SK-N-SH (cell line): ENCODE data around the gene IPCEF1. TPM values are rescaled to one million over a fixed set of nuclear protein-coding genes. Genes with fewer than 3 reads are reported as not detected.
"Not testable (repeated sequence)": the region's sequence is repeated elsewhere in the genome, so short reads cannot be mapped to it uniquely, and the experiment has no call there.

Experiments used
- CTCF ChIA-PET: fragments of 300-600, 350-600 bp; formaldehyde crosslinking; extraction: SDS; loops from one replicate; lab custom pipeline; 2021; lab: Yijun Ruan, JAX
- POLR2A ChIA-PET: fragments of 350-600 bp; sonication (Branson Sonifier 250); formaldehyde crosslinking; extraction: SDS; loops from one replicate; lab custom pipeline; 2020; ENCODE audit warnings: antibody characterized with exemption, inconsistent platforms; lab: Yijun Ruan, JAX
- DNase-seq: peaks from one replicate; pipeline ENCODE4 v3.0.0; 2012
- H2AFZ ChIP-seq: fragments of 200-600 bp; sonication (generic); 2 replicates; pipeline ENCODE4 v1.8.1; 2016; ENCODE audit warnings: antibody characterized with exemption, mild to moderate bottlenecking, low read depth
- H3F3A ChIP-seq: fragments of 200-600 bp; sonication (generic); replicated peaks from 2 replicates; pipeline ENCODE3; 2016; ENCODE audit warnings: antibody characterized with exemption, mild to moderate bottlenecking; ENCODE audit not compliant: insufficient read depth
- H3K27ac ChIP-seq, 2 experiments: fragments of 200-500 bp in 1 of 2; fragments of 200-600 bp in 1 of 2; sonication (Bioruptor generic) in 1 of 2; sonication (generic), shearing (Covaris generic) in 1 of 2; 2 replicates each; pipeline versions ENCODE4 v1.5.1 to v1.6.1; 2014 to 2016; ENCODE audit warnings: low read depth in 2 of 2, inconsistent platforms in 1 of 2, low read length in 1 of 2, mild to moderate bottlenecking in 1 of 2, mixed read lengths in 1 of 2
- H3K27me3 ChIP-seq: fragments of 200-600 bp; sonication (generic), shearing (Covaris generic); 2 replicates; pipeline ENCODE4 v1.6.1; 2016; ENCODE audit warnings: mixed run types; ENCODE audit not compliant: insufficient read depth
- H3K36me3 ChIP-seq, 2 experiments: fragments of 200-500 bp in 1 of 2; fragments of 200-600 bp in 1 of 2; sonication (Bioruptor generic) in 1 of 2; sonication (generic) in 1 of 2; replicated peaks in 1 of 2; 2 replicates each; pipeline versions ENCODE3 to v1.5.1; 2014 to 2016; ENCODE audit warnings: low read length in 1 of 2, mild to moderate bottlenecking in 1 of 2; ENCODE audit not compliant: insufficient read depth in 2 of 2, control insufficient read depth in 1 of 2
- H3K4me1 ChIP-seq, 2 experiments: fragments of 200-500 bp in 1 of 2; fragments of 200-600 bp in 1 of 2; sonication (Bioruptor generic) in 1 of 2; sonication (generic), shearing (Covaris generic) in 1 of 2; 2 replicates each; pipeline versions ENCODE4 v1.5.1 to v1.6.1; 2014 to 2016; ENCODE audit warnings: low read depth in 1 of 2, low read length in 1 of 2, mixed run types in 1 of 2; ENCODE audit not compliant: insufficient read depth in 2 of 2, control insufficient read depth in 1 of 2
- H3K4me2 ChIP-seq: fragments of 200-600 bp; sonication (generic), shearing (Covaris generic); 2 replicates; pipeline ENCODE4 v1.6.1; 2017; ENCODE audit warnings: mixed run types
- H3K4me3 ChIP-seq, 2 experiments: fragments of 200-500 bp in 1 of 2; fragments of 200-600 bp in 1 of 2; sonication (Bioruptor generic) in 1 of 2; sonication (generic), shearing (Covaris generic) in 1 of 2; 2 replicates each; pipeline versions ENCODE4 v1.5.1 to v1.8.1; 2014 to 2016; ENCODE audit warnings: low read depth in 2 of 2, inconsistent platforms in 1 of 2, low read length in 1 of 2, mild to moderate bottlenecking in 1 of 2, mixed read lengths in 1 of 2, moderate library complexity in 1 of 2
- H3K79me2 ChIP-seq: fragments of 200-600 bp; sonication (generic); 2 replicates; pipeline ENCODE4 v1.8.1; 2017; ENCODE audit warnings: mild to moderate bottlenecking; ENCODE audit not compliant: insufficient read depth
- H3K9ac ChIP-seq: fragments of 200-600 bp; sonication (generic); 2 replicates; pipeline ENCODE4 v1.6.1; 2017; ENCODE audit warnings: mixed run types
- H3K9me2 ChIP-seq: fragments of 200-600 bp; sonication (generic); 2 replicates; pipeline ENCODE4 v1.6.1; 2017; ENCODE audit warnings: mixed run types
- H3K9me3 ChIP-seq: fragments of 200-600 bp; sonication (generic); 2 replicates; pipeline ENCODE4 v1.6.1; 2017; ENCODE audit warnings: mixed run types, mild to moderate bottlenecking, moderate library complexity
- H4K20me1 ChIP-seq: fragments of 200-600 bp; sonication (generic); 2 replicates; pipeline ENCODE4 v1.6.1; 2017; ENCODE audit warnings: mild to moderate bottlenecking, mixed run types; ENCODE audit not compliant: insufficient read depth
- MEF2A ChIP-seq: IDR thresholded peaks from 2 replicates; pipeline ENCODE4 v1.4.0; 2012; ENCODE audit warnings: low read depth, borderline replicate concordance
- MXI1 ChIP-seq: IDR thresholded peaks from 2 replicates; pipeline ENCODE4 v1.6.1; 2012; ENCODE audit warnings: mild to moderate bottlenecking, low read depth, low read length, improper control_type of control experiment
- NRF1 ChIP-seq: IDR thresholded peaks from 2 replicates; pipeline ENCODE4 v1.6.1; 2012; ENCODE audit warnings: low read depth, mild to moderate bottlenecking, low read length
- SIN3A ChIP-seq: IDR thresholded peaks from 2 replicates; pipeline ENCODE4 v1.6.1; 2012; ENCODE audit warnings: low read depth, mild to moderate bottlenecking, low read length, moderate library complexity, borderline replicate concordance
- SMC3 ChIP-seq: IDR thresholded peaks from 2 replicates; pipeline ENCODE4 v1.6.1; 2012; ENCODE audit warnings: low read depth, low read length, improper control_type of control experiment
- TAF1 ChIP-seq: IDR thresholded peaks from 2 replicates; pipeline ENCODE4 v1.6.1; 2012; ENCODE audit warnings: low read depth, mild to moderate bottlenecking, low read length, moderate library complexity, borderline replicate concordance
- TCF12 ChIP-seq: IDR thresholded peaks from 2 replicates; pipeline ENCODE4 v1.4.0; 2012
- TEAD4 ChIP-seq: IDR thresholded peaks from 2 replicates; pipeline ENCODE4 v1.4.0; 2012; ENCODE audit warnings: mild to moderate bottlenecking, borderline replicate concordance; ENCODE audit not compliant: insufficient read depth
- WGBS: methylation state at CpG from one replicate; pipeline ENCODE4 v1.1.6; 2017; ENCODE audit warnings: low lambda C conversion rate; 5-methylcytosine and 5-hydroxymethylcytosine counted together
- polyA plus RNA-seq, 3 experiments: library from polyadenylated mRNA; depleted of rRNA; stranded (reverse); fragments of >200 nt; gene quantifications; 2 replicates each; pipeline ENCODE4 v1.2.3, GENCODE V29; 2012
- TF ChIP-seq, protein P1 (sequence below): IDR thresholded peaks from 2 replicates; pipeline ENCODE4 v1.4.0; 2012; ENCODE audit warnings: low read depth, borderline replicate concordance
- TF ChIP-seq, protein P2 (sequence below): fragments of 150-350 bp; IDR thresholded peaks from 2 replicates; pipeline ENCODE4 v1.6.1; 2017; ENCODE audit warnings: antibody characterized with exemption, low read length, low read depth, borderline replicate concordance
- TF ChIP-seq, protein P3 (sequence below): IDR thresholded peaks from 2 replicates; pipeline ENCODE4; 2012

IPCEF1 gene
- polyA plus RNA-seq, 1 of the 3 experiments (the other 2 are of a cell fraction): not detected

DNA sequence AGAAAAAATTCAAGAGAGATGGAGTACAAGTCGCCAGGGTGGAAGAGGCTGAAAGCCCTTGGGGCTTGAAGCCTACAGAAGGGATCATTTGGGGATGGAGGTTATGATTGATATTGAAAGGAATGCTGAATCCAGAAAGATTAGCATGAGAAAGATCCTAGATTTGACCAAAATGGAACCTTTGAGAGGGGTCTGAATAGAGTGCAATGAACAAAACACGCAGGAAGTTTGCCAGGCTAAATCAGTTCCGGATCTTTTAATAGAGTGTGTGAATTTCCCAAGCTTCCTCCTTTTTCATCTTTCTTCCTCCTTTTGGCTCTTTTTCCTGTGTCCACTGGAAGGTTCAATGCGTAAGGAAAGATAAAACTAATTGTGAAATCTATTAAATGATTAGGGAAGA lies 15.3 kb downstream of the IPCEF1 start:
- Histone ChIP-seq H3K9ac (no peak overlapping the region), H3F3A (no peaks in the 10 kb centered on the region), H3K27ac (no peak overlapping the region), H3K79me2 (no peaks in the 10 kb centered on the region), H3K36me3 (no peaks in the 10 kb centered on the region), H3K27me3 (no peaks in the 10 kb centered on the region), H2AFZ (no peak overlapping the region), H3K4me3 (no peak overlapping the region), H4K20me1 (no peaks in the 10 kb centered on the region), H3K9me2 (no peaks in the 10 kb centered on the region), H3K4me2 (no peak overlapping the region), H3K4me1 (peaks cover 0 to 2% of the 10 kb centered on the region in 2 experiments; a peak in 1 of 4 replicates), H3K9me3 (no peaks in the 10 kb centered on the region)
- TF ChIP-seq MXI1: no peak
- TF ChIP-seq MEF2A: no peak
- 95% methylated on average over 4 of the region's 4 CpGs for WGBS
- ChIA-PET POLR2A (no interaction called here), CTCF (no interaction called here)
- no peak for DNase-seq

DNA sequence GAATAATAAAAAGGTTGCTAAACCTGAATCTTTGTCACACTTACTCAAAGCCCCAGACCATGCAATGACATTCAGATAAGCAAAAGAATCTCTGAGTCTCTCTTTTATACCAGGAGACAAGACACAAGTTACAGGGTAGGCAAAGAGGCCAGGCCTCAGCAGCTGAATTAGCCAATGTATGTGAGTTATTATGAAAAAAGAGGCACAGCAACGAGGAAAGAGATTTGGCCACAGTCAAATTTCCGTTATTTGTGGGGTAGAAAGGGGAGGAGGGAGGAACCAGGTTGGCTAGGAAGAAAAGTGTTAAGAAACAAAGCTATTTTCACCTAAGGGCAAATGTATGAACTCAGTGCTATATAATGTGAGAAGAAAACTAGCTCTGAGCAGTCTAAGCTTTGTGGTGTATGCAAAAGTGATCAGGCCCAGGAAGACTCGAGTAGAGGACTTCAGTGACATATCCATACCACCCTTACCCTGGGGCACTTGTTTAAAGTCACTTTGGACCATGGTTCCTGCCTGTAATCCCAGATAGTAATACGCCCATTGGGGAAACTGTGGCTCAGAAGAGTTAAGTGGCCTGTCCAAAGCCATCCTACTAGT lies 19.1 kb downstream of the IPCEF1 start:
- no peak for TF ChIP-seq TEAD4
- TF ChIP-seq NRF1: no peak

DNA sequence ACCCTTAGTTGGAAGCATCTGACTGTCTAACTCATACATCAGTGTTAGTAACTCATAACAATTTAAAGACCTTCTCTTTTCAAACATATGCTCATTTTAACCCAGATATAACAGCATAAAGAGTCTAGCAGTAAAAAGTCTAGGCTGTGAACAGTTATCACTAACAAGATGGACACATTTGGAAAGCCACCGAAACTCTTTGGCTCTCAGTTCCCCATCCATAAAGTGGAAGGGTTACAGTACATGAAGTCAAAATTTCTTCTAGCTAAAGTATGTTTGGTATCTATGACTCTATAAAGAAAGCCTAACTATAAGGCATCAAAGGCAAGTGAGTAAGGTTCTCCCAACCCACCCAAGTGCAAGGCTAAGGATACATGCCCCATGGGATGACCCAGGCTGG lies 22.5 kb downstream of the IPCEF1 start:
- H3K36me3 ChIP-seq, POLR2A ChIA-PET, H3K79me2 ChIP-seq, H3K4me1 ChIP-seq, H3K9me3 ChIP-seq, H3K27ac ChIP-seq, H3F3A ChIP-seq, H4K20me1 ChIP-seq, CTCF ChIA-PET, DNase-seq, H3K4me3 ChIP-seq, H3K4me2 ChIP-seq, H3K9me2 ChIP-seq, H2AFZ ChIP-seq, H3K27me3 ChIP-seq, H3K9ac ChIP-seq: not testable (repeated sequence)
- WGBS: 92% methylated on average over 1 of the region's 1 CpG

More for the DNA sequence above, 19.1 kb downstream of the IPCEF1 start:
- peaks cover 0 to 2% of the 10 kb centered on the region in 2 experiments; a peak in 1 of 4 replicates for H3K4me1 ChIP-seq
- no peak overlapping the region for H3K27ac ChIP-seq
- ChIA-PET POLR2A (no interaction called here), CTCF (interaction anchor here (1.0 kb wide), 1 partner anchor 33 kb away, joined by 4 read pairs; no protein-coding TSS in a partner anchor)
- 69% methylated on average over 4 of the region's 4 CpGs for WGBS
- no peaks in the 10 kb centered on the region for H3K79me2 ChIP-seq
- DNase-seq: no peak
- H3K9me3 ChIP-seq: no peaks in the 10 kb centered on the region
- no peak overlapping the region for H3K9ac ChIP-seq
- no peaks in the 10 kb centered on the region for H3K9me2 ChIP-seq
- no peaks in the 10 kb centered on the region for H3F3A ChIP-seq
- no peaks in the 10 kb centered on the region for H4K20me1 ChIP-seq
- no peak overlapping the region for H3K4me3 ChIP-seq
- no peaks in the 10 kb centered on the region for H3K27me3 ChIP-seq
- H2AFZ ChIP-seq: no peak overlapping the region
- H3K4me2 ChIP-seq: no peak overlapping the region
- H3K36me3 ChIP-seq: no peaks in the 10 kb centered on the region

DNA sequence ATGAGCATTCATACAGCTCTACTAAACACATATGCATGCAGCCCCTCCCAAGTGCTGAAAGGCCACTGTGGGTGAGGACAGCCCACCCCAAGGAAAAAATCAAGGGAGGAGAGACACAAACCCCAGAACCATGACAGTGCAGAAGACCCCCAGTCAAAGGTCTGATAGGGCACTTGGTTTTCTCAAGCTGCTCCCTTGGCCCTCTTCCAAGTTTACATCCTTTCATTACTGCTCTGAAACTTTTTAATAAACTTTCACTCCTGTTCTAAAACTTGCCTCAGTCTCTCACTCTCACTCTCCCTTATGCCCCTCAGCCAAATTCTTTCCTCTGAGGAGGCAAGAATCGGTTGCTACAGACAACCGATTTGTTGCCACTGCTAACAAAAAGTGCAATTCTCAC lies 24.9 kb downstream of the IPCEF1 start:
- H3K36me3 ChIP-seq: no peaks in the 10 kb centered on the region
- no peak overlapping the region for H3K27ac ChIP-seq
- no peak overlapping the region for H3K9ac ChIP-seq
- H3K4me2 ChIP-seq: no peak overlapping the region
- H3K4me1 ChIP-seq: no peaks in the 10 kb centered on the region
- H3F3A ChIP-seq: no peaks in the 10 kb centered on the region
- H4K20me1 ChIP-seq: no peaks in the 10 kb centered on the region
- no peaks in the 10 kb centered on the region for H3K9me3 ChIP-seq
- H3K79me2 ChIP-seq: no peaks in the 10 kb centered on the region
- no peaks in the 10 kb centered on the region for H3K27me3 ChIP-seq
- no peak for DNase-seq
- H2AFZ ChIP-seq: no peak overlapping the region
- POLR2A ChIA-PET: no interaction called here
- CTCF ChIA-PET: no interaction called here
- WGBS: 95% methylated on average over 2 of the region's 2 CpGs
- H3K9me2 ChIP-seq: no peaks in the 10 kb centered on the region
- H3K4me3 ChIP-seq: no peak overlapping the region
- no peak for TF ChIP-seq TCF12
- no peak for TF ChIP-seq TAF1
- no peak for TF ChIP-seq SIN3A
- TF ChIP-seq MEF2A: no peak
- TF ChIP-seq, protein P1, sequence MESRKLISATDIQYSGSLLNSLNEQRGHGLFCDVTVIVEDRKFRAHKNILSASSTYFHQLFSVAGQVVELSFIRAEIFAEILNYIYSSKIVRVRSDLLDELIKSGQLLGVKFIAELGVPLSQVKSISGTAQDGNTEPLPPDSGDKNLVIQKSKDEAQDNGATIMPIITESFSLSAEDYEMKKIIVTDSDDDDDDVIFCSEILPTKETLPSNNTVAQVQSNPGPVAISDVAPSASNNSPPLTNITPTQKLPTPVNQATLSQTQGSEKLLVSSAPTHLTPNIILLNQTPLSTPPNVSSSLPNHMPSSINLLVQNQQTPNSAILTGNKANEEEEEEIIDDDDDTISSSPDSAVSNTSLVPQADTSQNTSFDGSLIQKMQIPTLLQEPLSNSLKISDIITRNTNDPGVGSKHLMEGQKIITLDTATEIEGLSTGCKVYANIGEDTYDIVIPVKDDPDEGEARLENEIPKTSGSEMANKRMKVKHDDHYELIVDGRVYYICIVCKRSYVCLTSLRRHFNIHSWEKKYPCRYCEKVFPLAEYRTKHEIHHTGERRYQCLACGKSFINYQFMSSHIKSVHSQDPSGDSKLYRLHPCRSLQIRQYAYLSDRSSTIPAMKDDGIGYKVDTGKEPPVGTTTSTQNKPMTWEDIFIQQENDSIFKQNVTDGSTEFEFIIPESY: no peak
- TF ChIP-seq SMC3: no peak
- TF ChIP-seq, protein P2, sequence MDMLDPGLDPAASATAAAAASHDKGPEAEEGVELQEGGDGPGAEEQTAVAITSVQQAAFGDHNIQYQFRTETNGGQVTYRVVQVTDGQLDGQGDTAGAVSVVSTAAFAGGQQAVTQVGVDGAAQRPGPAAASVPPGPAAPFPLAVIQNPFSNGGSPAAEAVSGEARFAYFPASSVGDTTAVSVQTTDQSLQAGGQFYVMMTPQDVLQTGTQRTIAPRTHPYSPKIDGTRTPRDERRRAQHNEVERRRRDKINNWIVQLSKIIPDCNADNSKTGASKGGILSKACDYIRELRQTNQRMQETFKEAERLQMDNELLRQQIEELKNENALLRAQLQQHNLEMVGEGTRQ: no peak
- TF ChIP-seq, protein P3, sequence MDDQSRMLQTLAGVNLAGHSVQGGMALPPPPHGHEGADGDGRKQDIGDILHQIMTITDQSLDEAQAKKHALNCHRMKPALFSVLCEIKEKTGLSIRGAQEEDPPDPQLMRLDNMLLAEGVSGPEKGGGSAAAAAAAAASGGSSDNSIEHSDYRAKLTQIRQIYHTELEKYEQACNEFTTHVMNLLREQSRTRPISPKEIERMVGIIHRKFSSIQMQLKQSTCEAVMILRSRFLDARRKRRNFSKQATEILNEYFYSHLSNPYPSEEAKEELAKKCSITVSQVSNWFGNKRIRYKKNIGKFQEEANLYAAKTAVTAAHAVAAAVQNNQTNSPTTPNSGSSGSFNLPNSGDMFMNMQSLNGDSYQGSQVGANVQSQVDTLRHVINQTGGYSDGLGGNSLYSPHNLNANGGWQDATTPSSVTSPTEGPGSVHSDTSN: no peak
